H1 (cell line): ENCODE results near the gene SIM2. TPM values are rescaled to one million over a fixed set of nuclear protein-coding genes. Genes with fewer than 3 reads are reported as not detected.

Source experiments
- KDM4A ChIP-seq: IDR thresholded peaks from one replicate; pipeline ENCODE4 v1.7.1; 2012; ENCODE audit warnings: low read depth, mild to moderate bottlenecking, moderate library complexity, low read length, inconsistent platforms; ENCODE audit not compliant: severe bottlenecking
- TAF1 ChIP-seq: IDR thresholded peaks from 2 replicates; pipeline ENCODE4 v1.6.1; 2011; ENCODE audit warnings: mild to moderate bottlenecking, low read depth, low read length
- USF2 ChIP-seq: IDR thresholded peaks from 2 replicates; pipeline ENCODE4 v1.6.1; 2011; ENCODE audit warnings: low read length, improper control_type of control experiment
- polyA plus RNA-seq, 7 experiments: library from polyadenylated mRNA; depleted of rRNA in 3 of 7; stranded (reverse) in 5 of 7; unstranded in 2 of 7; fragments of >200 nt in 5 of 7; fragments of 200-250 nt in 2 of 7; gene quantifications; 1 replicate in 5 of 7; 2 replicates in 1 of 7; 4 replicates in 1 of 7; pipeline versions ENCODE4 v1.2.1 to v1.2.3, GENCODE V29; 2011 to 2013; ENCODE audit warnings: missing spikeins in 2 of 7, mixed read lengths in 2 of 7
- total RNA-seq: library from RNA; stranded (reverse); fragmentation: NEBNext Ultra II Directional; extraction: Animal tissue kit (Norgen Biotek cat#: 25700); gene quantifications from 2 replicates; pipeline ENCODE4 v1.2.1, GENCODE V29; 2021

Gene SIM2
- total and polyA plus RNA-seq, 2 of the 8 experiments (the other 6 are each of a cell fraction or from before 2014, with no cell fraction given): 0.05 to 0.26 TPM

GRCh38 chr21:36695671-36696389 lies 3.1 kb upstream of the SIM2 start (continued):
- TF ChIP-seq USF2 (no peak), TAF1 (no peak), KDM4A (no peak)
